Lung (tissue), 12 donors: ENCODE data around the gene PP2D1. TPM values are rescaled to one million over a fixed set of nuclear protein-coding genes. Genes with fewer than 3 reads are reported as not detected.

ENCODE experiments used
- ATAC-seq: fragments of 200-7000 bp; cut with Tn5 transposase; one replicate; pipeline ENCODE4 v1.9.1; 2020; ENCODE audit warnings: moderate number of reproducible peaks; ENCODE audit not compliant: insufficient read depth, low FRiP score
- DNase-seq, 3 donors: peaks; one replicate each; pipeline ENCODE4 v3.0.0-alpha.2; 2013 to 2017
- H3K27ac ChIP-seq, 2 donors: one replicate each; pipeline ENCODE4 v1.5.1; 2013; ENCODE audit warnings: mild to moderate bottlenecking in 2 of 2, moderate library complexity in 2 of 2, control low read depth in 1 of 2, inconsistent platforms in 1 of 2, low read depth in 1 of 2, low read length in 1 of 2
- H3K27me3 ChIP-seq, 3 donors: one replicate each; pipeline ENCODE4 v1.5.1; 2013; ENCODE audit warnings: low read length in 2 of 3; ENCODE audit not compliant: control insufficient read depth in 3 of 3, insufficient read depth in 3 of 3
- H3K36me3 ChIP-seq, 4 donors: one replicate each; pipeline ENCODE4 v1.5.1; 2013; ENCODE audit warnings: low read length in 4 of 4, mild to moderate bottlenecking in 1 of 4, moderate library complexity in 1 of 4; ENCODE audit not compliant: control insufficient read depth in 4 of 4, insufficient read depth in 4 of 4
- H3K4me1 ChIP-seq, 5 donors: one replicate each; pipeline ENCODE4 v1.5.1; 2013; ENCODE audit warnings: low read length in 5 of 5, mild to moderate bottlenecking in 2 of 5, moderate library complexity in 1 of 5; ENCODE audit not compliant: control insufficient read depth in 5 of 5, insufficient read depth in 5 of 5
- H3K4me3 ChIP-seq: one replicate; pipeline ENCODE4 v1.5.1; 2013; ENCODE audit warnings: mild to moderate bottlenecking, control low read depth, moderate library complexity
- H3K9ac ChIP-seq, 2 donors: one replicate each; pipeline ENCODE4 v1.5.1; 2013; ENCODE audit warnings: low read length in 2 of 2, control low read depth in 1 of 2; ENCODE audit not compliant: insufficient read depth in 1 of 2
- H3K9me3 ChIP-seq, 4 donors: one replicate each; pipeline ENCODE4 v1.5.1; 2013; ENCODE audit warnings: low read length in 3 of 4, mild to moderate bottlenecking in 1 of 4, moderate library complexity in 1 of 4; ENCODE audit not compliant: control insufficient read depth in 4 of 4, insufficient read depth in 3 of 4
- CTCF ChIP-seq: IDR thresholded peaks from 2 replicates; pipeline ENCODE4 v1.5.1; 2012; ENCODE audit warnings: mild to moderate bottlenecking; ENCODE audit errors: control extremely low read depth, extremely low read depth
- WGBS, 2 donors: extraction: QIAGEN DNeasy Blood & Tissue Kit; methylation state at CpG; one replicate each; pipeline ENCODE4 v1.1.7; 2013; 5-methylcytosine and 5-hydroxymethylcytosine counted together
- polyA plus RNA-seq, 2 donors: library from polyadenylated mRNA; stranded (reverse); fragments of 200-250 nt; gene quantifications; one replicate each; pipeline ENCODE4 v1.2.1, GENCODE V29; 2013
- total RNA-seq, 2 donors: library from RNA; depleted of rRNA in 1 of 2; stranded (reverse); fragments of >200 nt in 1 of 2; gene quantifications; one replicate each; pipeline ENCODE4 v1.2.1, GENCODE V29; 2014 to 2021
- donor health status: control.
- donor health status: control.
- donor health status: Bipolar disorder and iron deficiency.
- donor health status: healthy.
- donor health status: DM: yes; HTN: yes; CAD: no.

Gene PP2D1
- total and polyA plus RNA-seq, 4 donors: not detected

GRCh38 chr3:20057612-20058180 is 45.6 kb upstream of the PP2D1 start:
- Histone ChIP-seq H3K4me3 (no peak overlapping the region), H3K36me3 (no peaks in the 10 kb centered on the region), H3K27ac (peak overlapping the region; percentile 88 to 96), H3K27me3 (no peaks in the 10 kb centered on the region), H3K4me1 (peaks cover 14 to 49% (median 45%) of the 10 kb centered on the region in 5 donors), H3K9me3 (no peaks in the 10 kb centered on the region), H3K9ac (peak overlapping the region in 1 of 2 donors; percentile 44)
- peak; percentile 85 to 95 (median 94) for DNase-seq
- 49 to 74% methylated on average over 2 of the region's 2 CpGs for WGBS, 2 donors
- ATAC-seq: no peak
- no peak for TF ChIP-seq CTCF

GRCh38 chr3:20056725-20057611 is 44.9 kb upstream of the PP2D1 start:
- Histone ChIP-seq H3K9me3 (no peaks in the 10 kb centered on the region), H3K36me3 (no peaks in the 10 kb centered on the region), H3K27me3 (no peaks in the 10 kb centered on the region), H3K27ac (peak overlapping the region; percentile 88 to 96), H3K9ac (peak overlapping the region in 1 of 2 donors; percentile 44), H3K4me3 (no peak overlapping the region), H3K4me1 (peaks cover 14 to 52% (median 45%) of the 10 kb centered on the region in 5 donors)
- peak in 1 of 3 donors; percentile 39 for DNase-seq
- no peak for TF ChIP-seq CTCF
- 37 to 59% methylated on average over 5 of the region's 5 CpGs for WGBS, 2 donors
- ATAC-seq: no peak

- ATAC-seq (no peak), DNase-seq (peak in 2 of 3 donors; percentile 70 to 82)
- 62 to 75% methylated on average over 3 of the region's 3 CpGs for WGBS, 2 donors
- TF ChIP-seq CTCF: no peak
- peak overlapping the region in 1 of 2 donors; percentile 83 for H3K27ac ChIP-seq
- H3K36me3 ChIP-seq: no peaks in the 10 kb centered on the region
- no peak overlapping the region for H3K9ac ChIP-seq
- no peaks in the 10 kb centered on the region for H3K27me3 ChIP-seq
- H3K4me3 ChIP-seq: no peak overlapping the region
- H3K4me1 ChIP-seq: peaks cover 14 to 48% (median 40%) of the 10 kb centered on the region in 5 donors
- no peaks in the 10 kb centered on the region for H3K9me3 ChIP-seq
Measured at GRCh38 chr3:20055842-20056241, 43.8 kb upstream of the PP2D1 start.
